OCI-LY7 (cell line): ENCODE data around the gene GCLC.

Experiments
- CTCF ChIP-seq: fragments of 200-600 bp; sonication (generic); conservative IDR thresholded peaks from 2 replicates; pipeline ENCODE4 v1.5.1; 2014; ENCODE audit warnings: mild to moderate bottlenecking, antibody characterized with exemption, low read length, moderate library complexity, mixed read lengths
- EZH2phosphoT487 ChIP-seq: fragments of 200-600 bp; sonication (generic); IDR thresholded peaks from 2 replicates; pipeline ENCODE4 v1.6.1; 2018; ENCODE audit warnings: low read depth, borderline replicate concordance, mild to moderate bottlenecking, mixed run types, antibody characterized with exemption, low read length, moderate library complexity, mixed read lengths

DNA sequence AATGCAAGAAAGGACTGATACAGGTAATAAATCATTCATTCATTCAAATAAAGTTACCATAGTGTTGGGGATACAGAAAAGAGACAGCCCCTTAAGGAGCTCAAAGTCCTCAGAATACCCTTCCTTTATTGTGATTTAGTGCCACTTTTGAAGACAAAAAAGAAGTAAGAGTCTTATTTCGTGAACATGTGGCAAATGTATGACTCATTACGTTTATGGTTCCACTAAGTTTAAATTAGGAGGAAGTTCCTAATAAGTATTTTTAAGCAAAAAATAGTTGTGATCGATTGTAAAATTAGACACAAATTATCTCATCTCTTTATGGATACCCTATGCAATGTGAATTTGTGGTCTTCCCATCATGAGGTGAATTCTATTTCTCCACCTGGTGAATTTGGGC is 38.5 kb upstream of the GCLC start:
- TF ChIP-seq CTCF (no peak), EZH2phosphoT487 (no peak)
